IMR-90 (cell line): ENCODE measurements around the gene TCHH. TPM values are rescaled to one million over a fixed set of nuclear protein-coding genes. Genes with fewer than 3 reads are reported as not detected.

Experiments used
- ATAC-seq: fragments of 200-7000 bp; cut with Tn5 transposase; 2 replicates; pipeline ENCODE4 v1.9.1; 2020; ENCODE audit warnings: low read depth, mild to moderate bottlenecking, moderate library complexity
- BruUV-seq: library from RNA; stranded (reverse); fragments of 400-500 nt; replicated peaks from 2 replicates; lab custom pipeline; 2021; lab: Mats Ljungman, UMichigan
- CTCF ChIA-PET: fragments of 300-600 bp; formaldehyde crosslinking; extraction: SDS; loops from one replicate; lab custom pipeline; 2021; ENCODE audit warnings: antibody characterized with exemption; lab: Yijun Ruan, JAX
- POLR2A ChIA-PET: fragments of 300-600 bp; sonication (Branson Sonifier 250); formaldehyde crosslinking; loops from one replicate; lab custom pipeline; 2022; ENCODE audit warnings: antibody characterized with exemption; ENCODE audit not compliant: unreplicated experiment; lab: Charles Lee
- DNase-seq: peaks from one replicate; pipeline ENCODE4 v3.0.0; 2013
- H2AFZ ChIP-seq: replicated peaks from 2 replicates; pipeline ENCODE3; 2013; ENCODE audit warnings: low read length, mild to moderate bottlenecking; ENCODE audit not compliant: poor library complexity
- H2AK5ac ChIP-seq: 2 replicates; pipeline ENCODE4 v1.6.1; 2013; ENCODE audit warnings: low read depth, low read length, inconsistent platforms
- H2AK9ac ChIP-seq: replicated peaks from 2 replicates; pipeline ENCODE3; 2013; ENCODE audit warnings: mild to moderate bottlenecking, low read depth, low read length, moderate library complexity; ENCODE audit not compliant: poor library complexity
- H2BK120ac ChIP-seq: 2 replicates; pipeline ENCODE4 v1.6.1; 2013; ENCODE audit warnings: low read depth, low read length, inconsistent platforms
- H2BK15ac ChIP-seq: 3 replicates; pipeline ENCODE4 v1.6.1; 2013; ENCODE audit warnings: low read depth, low read length, inconsistent platforms
- H2BK20ac ChIP-seq: 2 replicates; pipeline ENCODE4 v1.6.1; 2013; ENCODE audit warnings: low read depth, mild to moderate bottlenecking, inconsistent platforms, low read length, moderate library complexity
- H2BK5ac ChIP-seq: 2 replicates; pipeline ENCODE4 v1.6.1; 2013; ENCODE audit warnings: mild to moderate bottlenecking, low read depth, low read length, inconsistent platforms; ENCODE audit not compliant: poor library complexity, severe bottlenecking
- H3K14ac ChIP-seq: replicated peaks from 2 replicates; pipeline ENCODE4 v1.6.1; 2013; ENCODE audit warnings: low read depth, low read length, inconsistent platforms
- H3K18ac ChIP-seq: 2 replicates; pipeline ENCODE4 v1.6.1; 2013; ENCODE audit warnings: low read depth, low read length, control low read depth
- H3K23ac ChIP-seq: 2 replicates; pipeline ENCODE4 v1.6.1; 2013; ENCODE audit warnings: low read depth, low read length, inconsistent platforms
- H3K27ac ChIP-seq: 2 replicates; pipeline ENCODE4 v1.5.1; 2013; ENCODE audit warnings: mild to moderate bottlenecking, control low read depth, low read length; ENCODE audit not compliant: insufficient read depth
- H3K27me3 ChIP-seq: 2 replicates; pipeline ENCODE4 v1.6.1; 2013; ENCODE audit warnings: low read length; ENCODE audit not compliant: control insufficient read depth, insufficient read depth
- H3K36me3 ChIP-seq: 2 replicates; pipeline ENCODE4 v1.6.1; 2013; ENCODE audit warnings: low read length, mixed read lengths; ENCODE audit not compliant: control insufficient read depth, insufficient read depth
- H3K4ac ChIP-seq: 2 replicates; pipeline ENCODE4 v1.6.1; 2013; ENCODE audit warnings: low read depth, low read length, inconsistent platforms
- H3K4me1 ChIP-seq: 2 replicates; pipeline ENCODE4 v1.6.1; 2013; ENCODE audit warnings: low read length, mixed read lengths; ENCODE audit not compliant: control insufficient read depth, insufficient read depth
- H3K4me2 ChIP-seq: 2 replicates; pipeline ENCODE4 v1.6.1; 2013; ENCODE audit warnings: low read depth, mild to moderate bottlenecking, control low read depth, low read length, moderate library complexity
- H3K4me3 ChIP-seq: 2 replicates; pipeline ENCODE4 v1.5.1; 2013; ENCODE audit warnings: low read depth, mild to moderate bottlenecking, control low read depth, low read length, moderate library complexity; ENCODE audit not compliant: insufficient read depth
- H3K56ac ChIP-seq: 2 replicates; pipeline ENCODE4 v1.6.1; 2013; ENCODE audit warnings: low read length, inconsistent platforms; ENCODE audit not compliant: insufficient read depth; ENCODE audit errors: extremely low read depth
- H3K79me1 ChIP-seq, 2 experiments: 2 replicates each; pipeline ENCODE4 v1.6.1; 2013; ENCODE audit warnings: low read length in 2 of 2, inconsistent platforms in 1 of 2, low read depth in 1 of 2
- H3K9ac ChIP-seq: 2 replicates; pipeline ENCODE4 v1.6.1; 2013; ENCODE audit warnings: low read depth, low read length, control low read depth
- H3K9me1 ChIP-seq: 2 replicates; pipeline ENCODE4 v1.6.1; 2013; ENCODE audit warnings: low read length, inconsistent platforms; ENCODE audit not compliant: insufficient read depth
- H3K9me3 ChIP-seq: 2 replicates; pipeline ENCODE4 v1.6.1; 2013; ENCODE audit warnings: low read length; ENCODE audit not compliant: control insufficient read depth, insufficient read depth
- H4K20me1 ChIP-seq: 2 replicates; pipeline ENCODE4 v1.6.1; 2013; ENCODE audit warnings: low read length, inconsistent platforms; ENCODE audit not compliant: insufficient read depth
- H4K5ac ChIP-seq: 2 replicates; pipeline ENCODE4 v1.6.1; 2013; ENCODE audit warnings: mild to moderate bottlenecking, low read depth, low read length, control low read depth
- H4K8ac ChIP-seq, 2 experiments: 2 replicates each; pipeline ENCODE4 v1.6.1; 2013; ENCODE audit warnings: low read depth in 2 of 2, low read length in 2 of 2, control low read depth in 1 of 2, inconsistent platforms in 1 of 2
- H4K91ac ChIP-seq: 2 replicates; pipeline ENCODE4 v1.6.1; 2013; ENCODE audit warnings: low read depth, low read length, inconsistent platforms; ENCODE audit not compliant: insufficient read depth
- BHLHE40 ChIP-seq: fragments of 150-350 bp; IDR thresholded peaks from 2 replicates; pipeline ENCODE4 v1.6.1; 2016; ENCODE audit warnings: mild to moderate bottlenecking, low read depth, low read length
- CEBPB ChIP-seq: IDR thresholded peaks from 2 replicates; pipeline ENCODE4 v1.6.1; 2012; ENCODE audit warnings: low read depth, low read length, improper control_type of control experiment
- CHD1 ChIP-seq: IDR thresholded peaks from 2 replicates; pipeline ENCODE4 v1.6.1; 2012; ENCODE audit warnings: low read depth, low read length, improper control_type of control experiment
- CTCF ChIP-seq: conservative IDR thresholded peaks from 2 replicates; pipeline ENCODE4 v1.5.1; 2012; ENCODE audit warnings: mild to moderate bottlenecking, low read depth, low read length, improper control_type of control experiment
- ELK1 ChIP-seq: fragments of 150-350 bp; IDR thresholded peaks from 2 replicates; pipeline ENCODE4 v1.6.1; 2016; ENCODE audit warnings: low read depth, mild to moderate bottlenecking, low read length, moderate library complexity, borderline replicate concordance
- FOS ChIP-seq: fragments of 150-350 bp; IDR thresholded peaks from 2 replicates; pipeline ENCODE4 v1.6.1; 2016; ENCODE audit warnings: low read depth, low read length
- MAFK ChIP-seq: IDR thresholded peaks from 2 replicates; pipeline ENCODE4 v1.6.1; 2012; ENCODE audit warnings: low read depth, low read length, improper control_type of control experiment
- MAZ ChIP-seq: IDR thresholded peaks from 2 replicates; pipeline ENCODE4 v1.6.1; 2012; ENCODE audit warnings: low read depth, mild to moderate bottlenecking, low read length, improper control_type of control experiment, moderate library complexity, borderline replicate concordance
- MXI1 ChIP-seq: IDR thresholded peaks from 2 replicates; pipeline ENCODE4 v1.6.1; 2012; ENCODE audit warnings: low read depth, mild to moderate bottlenecking, low read length, moderate library complexity, borderline replicate concordance
- NFE2L2 ChIP-seq: fragments of 150-350 bp; IDR thresholded peaks from 2 replicates; pipeline ENCODE4 v1.6.1; 2016; ENCODE audit warnings: low read depth, mild to moderate bottlenecking, low read length
- POLR2A ChIP-seq: IDR thresholded peaks from 2 replicates; pipeline ENCODE4 v1.6.1; 2012; ENCODE audit warnings: mild to moderate bottlenecking, low read depth, low read length
- RAD21 ChIP-seq: IDR thresholded peaks from 2 replicates; pipeline ENCODE4 v1.6.1; 2012; ENCODE audit warnings: low read length, improper control_type of control experiment
- RCOR1 ChIP-seq: IDR thresholded peaks from 2 replicates; pipeline ENCODE4 v1.6.1; 2012; ENCODE audit warnings: mild to moderate bottlenecking, low read length, improper control_type of control experiment; ENCODE audit not compliant: insufficient replicate concordance
- RFX5 ChIP-seq: IDR thresholded peaks from 2 replicates; pipeline ENCODE4 v1.8.0; 2012; ENCODE audit warnings: low read depth, mild to moderate bottlenecking, low read length, moderate library complexity
- USF2 ChIP-seq: fragments of 150-350 bp; IDR thresholded peaks from 2 replicates; pipeline ENCODE4 v1.6.1; 2017; ENCODE audit warnings: mild to moderate bottlenecking, antibody characterized with exemption, low read length, low read depth
- WGBS, 2 experiments: methylation state at CpG; one replicate each; pipeline versions ENCODE4 v1.1.5 to v1.1.7; 2013; ENCODE audit warnings: missing lambda C conversion rate in 2 of 2; ENCODE audit not compliant: insufficient read length in 1 of 2; ENCODE audit errors: extremely low coverage in 2 of 2; 5-methylcytosine and 5-hydroxymethylcytosine counted together
- dilution Hi-C: fragments of 300-500 bp; cut with HindIII; formaldehyde crosslinking; loops from one replicate; pipeline ENCODE4 v1.14.3; 2018; ENCODE audit warnings: low sequenced_read_pairs; ENCODE audit not compliant: unreplicated experiment
- in situ Hi-C: fragments of 300-500 bp; cut with MboI; formaldehyde crosslinking; loops from 3 replicates; pipeline ENCODE4 v1.14.3; 2019; ENCODE audit warnings: low sequenced_read_pairs, inconsistent platforms, mixed read lengths
- intact Hi-C: fragments of 100-400 bp; cut with micrococcal nuclease; formaldehyde crosslinking; loops from 2 replicates; pipeline ENCODE4 v1.10.0; 2022
- polyA plus RNA-seq, 3 experiments: library from polyadenylated mRNA; depleted of rRNA; stranded (reverse); fragments of >200 nt; gene quantifications; 2 replicates each; pipeline ENCODE4 v1.2.3, GENCODE V29; 2012; ENCODE audit warnings: low replicate concordance in 1 of 3
- total RNA-seq: library from RNA; depleted of rRNA; stranded (reverse); fragments of >200 nt; gene quantifications from 2 replicates; pipeline ENCODE4 v1.2.3, GENCODE V29; 2012

The TCHH gene
- total and polyA plus RNA-seq, 2 of the 4 experiments (the other 2 are of a cell fraction), result not detected

GRCh38 chr1:152078831-152079441 is 36.3 kb downstream of the TCHH start:
- intact Hi-C loops (no loop called here), in situ Hi-C loops (no loop called here), dilution Hi-C loops (no loop called here)
- Histone ChIP-seq H2BK20ac (no peak overlapping the region), H3K36me3 (no peaks in the 10 kb centered on the region), H2AK9ac (no peak overlapping the region), H3K9me1 (no peaks in the 10 kb centered on the region), H3K27ac (no peak overlapping the region), H2AFZ (no peak overlapping the region), H4K20me1 (no peaks in the 10 kb centered on the region), H3K23ac (no peak overlapping the region), H3K56ac (no peak overlapping the region), H3K9ac (no peak overlapping the region), H2BK120ac (no peak overlapping the region), H4K5ac (no peak overlapping the region), H3K27me3 (no peaks in the 10 kb centered on the region), H2BK5ac (no peak overlapping the region), H3K9me3 (no peaks in the 10 kb centered on the region), H3K79me1 (no peaks in the 10 kb centered on the region), H2AK5ac (no peak overlapping the region), H4K8ac (no peak overlapping the region), H3K14ac (no peak overlapping the region), H3K18ac (no peak overlapping the region), H3K4me1 (no peaks in the 10 kb centered on the region), H3K4me2 (no peak overlapping the region), H3K4ac (no peak overlapping the region), H3K4me3 (no peak overlapping the region), H2BK15ac (no peak overlapping the region), H4K91ac (no peak overlapping the region)
- POLR2A ChIA-PET, result no interaction called here
- TF ChIP-seq NFE2L2, result no peak
- TF ChIP-seq CHD1, result no peak
- no peak for TF ChIP-seq ELK1
- no peak for TF ChIP-seq FOS
- TF ChIP-seq CTCF, result no peak
- no peak for TF ChIP-seq BHLHE40
- no peak for TF ChIP-seq POLR2A
- TF ChIP-seq MAZ, result no peak
- TF ChIP-seq CEBPB, result no peak
- no peak for TF ChIP-seq MXI1
- no peak for TF ChIP-seq USF2
- no peak for TF ChIP-seq RFX5
- no peak for TF ChIP-seq RCOR1
- no peak for TF ChIP-seq MAFK
- no peak for TF ChIP-seq RAD21
- BruUV-seq, result no TSS peak
- no peak for DNase-seq
- no peak for ATAC-seq
- CTCF ChIA-PET, result no interaction called here
- 78% methylated on average over 8 of the region's 24 CpGs; no CpG with 5 or more reads in 1 of the 2 experiments for WGBS, 2 experiments
